Measurements from ENCODE around the gene MAP2K2.
A peak's percentile ranks its signal among the peaks of the same experiment; 100 is the strongest.
"Not testable (repeated sequence)": the region's sequence is repeated elsewhere in the genome, so short reads cannot be mapped to it uniquely, and the experiment has no call there.

MAP2K2 gene

GRCh38 chr19:4123615-4124568 is at the start of gene MAP2K2:
Gene MAP2K2, minus strand, starts transcription at chr19:4124122. Its CDS starts 247 bp downstream, at chr19:4123875.
- DNase-seq (ENCODE audit: low read depth in 2 of 2), result peak; percentile 97 to 98

- peak; percentile 47 to 61 for DNase-seq (ENCODE audit: low read depth in 2 of 2)
Observed at GRCh38 chr19:4172861-4173473, 49.0 kb upstream of the MAP2K2 start.

GRCh38 chr19:4171676-4172075 is 47.8 kb upstream of the MAP2K2 start:
- DNase-seq (ENCODE audit: low read depth in 2 of 2), result no peak

- no peak for DNase-seq (ENCODE audit: low read depth in 2 of 2)
Observed at GRCh38 chr19:4164262-4164661, 40.3 kb upstream of the MAP2K2 start.

- no peak for DNase-seq (ENCODE audit: low read depth in 2 of 2)
Observed at GRCh38 chr19:4161415-4162077, 37.6 kb upstream of the MAP2K2 start.

- DNase-seq (ENCODE audit: low read depth in 2 of 2), result not testable (repeated sequence)
Observed at GRCh38 chr19:4157971-4158370, 34.0 kb upstream of the MAP2K2 start.

- DNase-seq (ENCODE audit: low read depth in 2 of 2), result no peak
Observed at GRCh38 chr19:4157164-4157563, 33.2 kb upstream of the MAP2K2 start.

GRCh38 chr19:4154571-4155312 is 30.8 kb upstream of the MAP2K2 start:
- no peak for DNase-seq (ENCODE audit: low read depth in 2 of 2)

GRCh38 chr19:4152241-4152998 is 28.5 kb upstream of the MAP2K2 start:
- no peak for DNase-seq (ENCODE audit: low read depth in 2 of 2)

GRCh38 chr19:4151623-4152022 is 27.7 kb upstream of the MAP2K2 start:
- DNase-seq (ENCODE audit: low read depth in 2 of 2), result no peak

- DNase-seq (ENCODE audit: low read depth in 2 of 2), result no peak
Observed at GRCh38 chr19:4149518-4150288, 25.8 kb upstream of the MAP2K2 start.

- DNase-seq (ENCODE audit: low read depth in 2 of 2), result no peak
Observed at GRCh38 chr19:4144666-4145249, 20.8 kb upstream of the MAP2K2 start.

GRCh38 chr19:4142916-4143315 is 19.0 kb upstream of the MAP2K2 start:
- DNase-seq (ENCODE audit: low read depth in 2 of 2), result not testable (repeated sequence)

GRCh38 chr19:4140237-4140711 is 16.4 kb upstream of the MAP2K2 start:
- peak in 1 of 2 donors; percentile 6 for DNase-seq (ENCODE audit: low read depth in 2 of 2)

- peak; percentile 89 to 93 for DNase-seq (ENCODE audit: low read depth in 2 of 2)
Observed at GRCh38 chr19:4139614-4140236, 15.8 kb upstream of the MAP2K2 start.

GRCh38 chr19:4138445-4138844 is 14.5 kb upstream of the MAP2K2 start:
- no peak for DNase-seq (ENCODE audit: low read depth in 2 of 2)

GRCh38 chr19:4136680-4137088 is 12.8 kb upstream of the MAP2K2 start:
- DNase-seq (ENCODE audit: low read depth in 2 of 2), result no peak

- DNase-seq (ENCODE audit: low read depth in 2 of 2), result not testable (repeated sequence)
Observed at GRCh38 chr19:4135386-4135785, 11.5 kb upstream of the MAP2K2 start.

GRCh38 chr19:4134351-4134750 is 10.4 kb upstream of the MAP2K2 start:
- DNase-seq (ENCODE audit: low read depth in 2 of 2), result no peak

Measured in activated CD4-positive, alpha-beta T cell treated with anti-CD3 and anti-CD28 coated beads for 24 hours (primary cell).